ENCODE data around the gene UBR4.

GRCh38 chr1:19078536-19078935 is 131.5 kb downstream of the UBR4 start:
- TF ChIP-seq TAF1 (IDR thresholded peaks at IDR 0.05; ENCODE audit: borderline replicate concordance, low read depth, low read length) = no peak
- no peak for TF ChIP-seq POLR2AphosphoS5 (IDR thresholded peaks at IDR 0.05; ENCODE audit: low read depth, low read length)
